ENCODE results near the gene THBS3.

GRCh38 chr1:155210314-155211104, 2.8 kb upstream of the THBS3 start:
- TF ChIP-seq ZNF496 (CRISPR knock-in tag; IDR thresholded peaks at IDR 0.05; ENCODE audit: insufficient replicate concordance) (no peak), DPF2 (CRISPR knock-in tag; IDR thresholded peaks at IDR 0.05; ENCODE audit: borderline replicate concordance, low read depth) (no peak), TCF12 (IDR thresholded peaks at IDR 0.05) (no peak), TCF12 (CRISPR knock-in tag; IDR thresholded peaks at IDR 0.05) (no peak), PRDM10 (CRISPR knock-in tag; IDR thresholded peaks at IDR 0.05; ENCODE audit: low read depth) (no peak), TBP (CRISPR knock-in tag; IDR thresholded peaks at IDR 0.05) (no peak), ZNF512 (CRISPR knock-in tag; IDR thresholded peaks at IDR 0.05) (no peak), NR2F6 (IDR thresholded peaks at IDR 0.05) (no peak), NR2F6 (CRISPR knock-in tag; IDR thresholded peaks at IDR 0.05) (no peak), MZF1 (CRISPR knock-in tag; IDR thresholded peaks at IDR 0.05; ENCODE audit: borderline replicate concordance) (no peak)
